HepG2 (cell line): ENCODE results near the gene WNT3. TPM values are rescaled to one million over a fixed set of nuclear protein-coding genes. Genes with fewer than 3 reads are reported as not detected.

Experiments used
- ATAD3A ChIP-seq: sonication (generic); formaldehyde crosslinking; IDR thresholded peaks from 2 replicates; pipeline ENCODE4 v1.4.0; 2020; ENCODE audit warnings: missing genetic modification reagents
- CREM ChIP-seq, 2 experiments: sonication (generic) in 1 of 2; formaldehyde crosslinking in 1 of 2; IDR thresholded peaks; 2 replicates each; pipeline versions ENCODE4 v1.4.0 to v1.6.1; 2016 to 2020; ENCODE audit warnings: antibody characterized with exemption in 1 of 2, mild to moderate bottlenecking in 1 of 2, missing genetic modification reagents in 1 of 2
- EEA1 ChIP-seq: sonication (generic); formaldehyde crosslinking; IDR thresholded peaks from 2 replicates; pipeline ENCODE4 v1.5.1; 2020; ENCODE audit warnings: mild to moderate bottlenecking, missing genetic modification reagents, borderline replicate concordance
- ELF4 ChIP-seq: sonication (generic); formaldehyde crosslinking; IDR thresholded peaks from 2 replicates; pipeline ENCODE4 v1.5.0; 2020; ENCODE audit warnings: missing genetic modification reagents, mild to moderate bottlenecking, moderate library complexity, borderline replicate concordance
- FOXP4 ChIP-seq: sonication (generic); formaldehyde crosslinking; IDR thresholded peaks from 2 replicates; pipeline ENCODE4 v1.4.0; 2020; ENCODE audit warnings: missing genetic modification reagents
- GATAD2A ChIP-seq: IDR thresholded peaks from 2 replicates; pipeline ENCODE4 v1.6.1; 2016
- HMGXB4 ChIP-seq, 2 experiments: sonication (generic) in 1 of 2; formaldehyde crosslinking in 1 of 2; IDR thresholded peaks; 2 replicates each; pipeline versions ENCODE4 v1.4.0 to v1.6.1; 2018 to 2020; ENCODE audit warnings: missing genetic modification reagents in 2 of 2, borderline replicate concordance in 1 of 2, low read depth in 1 of 2, mild to moderate bottlenecking in 1 of 2, missing biosample characterization in 1 of 2
- HNF4A ChIP-seq: sonication (generic); formaldehyde crosslinking; IDR thresholded peaks from 2 replicates; pipeline ENCODE4 v1.4.0; 2020; ENCODE audit warnings: missing genetic modification reagents
- KLF6 ChIP-seq: IDR thresholded peaks from 2 replicates; pipeline ENCODE4 v1.8.0; 2016; ENCODE audit warnings: missing biosample characterization, missing genetic modification reagents
- LRRFIP1 ChIP-seq: sonication (generic); formaldehyde crosslinking; conservative IDR thresholded peaks from 2 replicates; pipeline ENCODE4 v1.4.0; 2020; ENCODE audit warnings: missing genetic modification reagents
- NFE2 ChIP-seq: sonication (generic); formaldehyde crosslinking; IDR thresholded peaks from 2 replicates; pipeline ENCODE4 v1.4.0; 2020; ENCODE audit warnings: missing genetic modification reagents
- NFYB ChIP-seq: sonication (generic); formaldehyde crosslinking; IDR thresholded peaks from 2 replicates; pipeline ENCODE4 v1.4.0; 2020; ENCODE audit warnings: missing genetic modification reagents
- POLR2AphosphoS2 ChIP-seq: IDR thresholded peaks from 2 replicates; pipeline ENCODE4 v1.6.1; 2011; ENCODE audit warnings: low read depth, low read length, improper control_type of control experiment
- RNF2 ChIP-seq: fragments of 450-650 bp; conservative IDR thresholded peaks from 2 replicates; pipeline ENCODE4 v1.6.1; 2016; ENCODE audit warnings: low read depth
- SRSF9 ChIP-seq: fragments of 200-400 bp; formaldehyde crosslinking; IDR thresholded peaks from 2 replicates; pipeline ENCODE4 v1.6.1; 2018; ENCODE audit warnings: borderline replicate concordance, mild to moderate bottlenecking, low read depth, low read length; ENCODE audit not compliant: insufficient read depth, poor library complexity, severe bottlenecking
- STAG1 ChIP-seq: sonication (generic); formaldehyde crosslinking; IDR thresholded peaks from 2 replicates; pipeline ENCODE4 v1.4.0; 2020; ENCODE audit warnings: missing genetic modification reagents
- STAT5B ChIP-seq: sonication (generic); formaldehyde crosslinking; IDR thresholded peaks from 2 replicates; pipeline ENCODE4 v1.4.0; 2020; ENCODE audit warnings: missing genetic modification reagents
- THYN1 ChIP-seq: sonication (generic); formaldehyde crosslinking; IDR thresholded peaks from 2 replicates; pipeline ENCODE4 v1.8.1; 2023; ENCODE audit warnings: low read depth, mild to moderate bottlenecking, moderate library complexity, missing genetic modification reagents, borderline replicate concordance
- ZNF207 ChIP-seq: fragments of 450-650 bp; IDR thresholded peaks from 2 replicates; pipeline ENCODE4 v1.6.1; 2016; ENCODE audit warnings: antibody characterized with exemption, borderline replicate concordance
- ZNF616 ChIP-seq: sonication (generic); formaldehyde crosslinking; IDR thresholded peaks from 2 replicates; pipeline ENCODE4 v1.5.0; 2020; ENCODE audit warnings: low read depth, mild to moderate bottlenecking, missing genetic modification reagents
- ZNF768 ChIP-seq: sonication (generic); formaldehyde crosslinking; IDR thresholded peaks from 2 replicates; pipeline ENCODE4 v1.4.0; 2020; ENCODE audit warnings: missing genetic modification reagents
- polyA plus RNA-seq, 8 experiments: library from polyadenylated mRNA; depleted of rRNA in 3 of 8; stranded (reverse) in 7 of 8; unstranded in 1 of 8; fragments of >200 nt; fragmentation: Illumina TruSeq in 4 of 8; extraction: Trizol in 4 of 8; gene quantifications; 2 replicates each; pipeline versions ENCODE4 v1.2.1 to v1.2.3, GENCODE V29; 2011 to 2016; ENCODE audit warnings: low read depth in 4 of 8, missing spikeins in 1 of 8, mixed read lengths in 1 of 8; ENCODE audit not compliant: insufficient read depth in 1 of 8
- total RNA-seq, 5 experiments: library from RNA; depleted of rRNA; stranded (reverse); fragments of >200 nt; fragmentation: Illumina TruSeq; extraction: Trizol; gene quantifications; 2 replicates each; pipeline ENCODE4 v1.2.3, GENCODE V29; 2016; ENCODE audit warnings: low read depth in 1 of 5
- TF ChIP-seq, protein P1 (sequence below): sonication (generic); formaldehyde crosslinking; IDR thresholded peaks from 2 replicates; pipeline ENCODE4 v1.4.0; 2020; ENCODE audit warnings: mild to moderate bottlenecking, missing genetic modification reagents, borderline replicate concordance

Gene WNT3
- total and polyA plus RNA-seq, 2 of the 13 experiments (the other 11 are each of a cell fraction or from before 2014, with no cell fraction given) = 8.5 to 10.3 TPM

GRCh38 chr17:46782250-46782953 lies 36.1 kb downstream of the WNT3 start (continued):
- TF ChIP-seq EEA1 (CRISPR knock-in tag) (no peak), GATAD2A (CRISPR knock-in tag) (peak; percentile 74), CREM (IDR thresholded peaks at IDR 0.05) (no peak), CREM (CRISPR knock-in tag; IDR thresholded peaks at IDR 0.05) (no peak), ELF4 (CRISPR knock-in tag) (no peak), STAT5B (CRISPR knock-in tag) (no peak), RNF2 (no peak), STAG1 (CRISPR knock-in tag) (peak; percentile 89), POLR2AphosphoS2 (no peak), NFYB (CRISPR knock-in tag) (no peak), HMGXB4 (CRISPR knock-in tag; IDR thresholded peaks at IDR 0.05; ENCODE audit: borderline replicate concordance in 1 of 2, low read depth in 1 of 2) (peak; percentile 71 to 85; a peak in 3 of 4 replicates), LRRFIP1 (CRISPR knock-in tag) (no peak), ZNF616 (no peak), FOXP4 (CRISPR knock-in tag) (no peak), SRSF9 (no peak), HNF4A (CRISPR knock-in tag) (no peak), NFE2 (no peak), ZNF768 (CRISPR knock-in tag) (no peak), ZNF207 (no peak), ATAD3A (CRISPR knock-in tag) (no peak), THYN1 (CRISPR knock-in tag) (no peak), KLF6 (CRISPR knock-in tag) (peak; percentile 28; the same call in 1 of the 2 replicates)
- TF ChIP-seq, protein P1, sequence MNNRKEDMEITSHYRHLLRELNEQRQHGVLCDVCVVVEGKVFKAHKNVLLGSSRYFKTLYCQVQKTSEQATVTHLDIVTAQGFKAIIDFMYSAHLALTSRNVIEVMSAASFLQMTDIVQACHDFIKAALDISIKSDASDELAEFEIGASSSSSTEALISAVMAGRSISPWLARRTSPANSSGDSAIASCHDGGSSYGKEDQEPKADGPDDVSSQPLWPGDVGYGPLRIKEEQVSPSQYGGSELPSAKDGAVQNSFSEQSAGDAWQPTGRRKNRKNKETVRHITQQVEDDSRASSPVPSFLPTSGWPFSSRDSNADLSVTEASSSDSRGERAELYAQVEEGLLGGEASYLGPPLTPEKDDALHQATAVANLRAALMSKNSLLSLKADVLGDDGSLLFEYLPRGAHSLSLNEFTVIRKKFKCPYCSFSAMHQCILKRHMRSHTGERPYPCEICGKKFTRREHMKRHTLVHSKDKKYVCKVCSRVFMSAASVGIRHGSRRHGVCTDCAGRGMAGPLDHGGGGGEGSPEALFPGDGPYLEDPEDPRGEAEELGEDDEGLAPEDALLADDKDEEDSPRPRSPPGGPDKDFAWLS (CRISPR knock-in tag) = no peak
